Body of pancreas (tissue), 4 donors: ENCODE data around the gene ASTE1.
"Not testable (repeated sequence)": the region's sequence is repeated elsewhere in the genome, so short reads cannot be mapped to it uniquely, and the experiment has no call there.

Source experiments
- POLR2A ChIP-seq, 3 donors: fragments of 450-650 bp; IDR thresholded peaks; one replicate each; pipeline ENCODE4 v1.6.1; 2016; ENCODE audit warnings: antibody characterized with exemption in 3 of 3, mild to moderate bottlenecking in 2 of 3
- TF ChIP-seq, protein P1 (sequence below), 7 experiments: fragments of 450-650 bp in 4 of 7; fragments of 200-600 bp in 3 of 7; sonication (generic) in 3 of 7; IDR thresholded peaks; one replicate each; pipeline ENCODE4 v1.5.1; 2016 to 2019; ENCODE audit warnings: antibody characterized with exemption in 7 of 7

DNA sequence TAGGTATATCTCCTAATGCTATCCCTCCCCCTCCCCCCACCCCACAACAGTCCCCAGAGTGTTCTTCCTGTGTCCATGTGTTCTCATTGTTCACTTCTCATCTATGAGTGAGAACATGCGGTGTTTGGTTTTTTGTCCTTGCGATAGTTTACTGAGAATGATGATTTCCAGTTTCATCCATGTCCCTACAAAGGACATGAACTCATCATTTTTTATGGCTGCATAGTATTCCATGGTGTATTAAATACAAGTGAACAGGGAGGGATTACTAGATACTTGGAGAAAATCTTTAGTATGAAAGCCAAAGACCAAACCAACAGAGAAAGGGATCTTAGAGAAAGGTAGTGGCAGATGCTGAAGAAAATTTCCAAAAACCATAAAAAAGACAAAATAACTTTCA is 54.0 kb downstream of the ASTE1 start:
- TF ChIP-seq, protein P1, sequence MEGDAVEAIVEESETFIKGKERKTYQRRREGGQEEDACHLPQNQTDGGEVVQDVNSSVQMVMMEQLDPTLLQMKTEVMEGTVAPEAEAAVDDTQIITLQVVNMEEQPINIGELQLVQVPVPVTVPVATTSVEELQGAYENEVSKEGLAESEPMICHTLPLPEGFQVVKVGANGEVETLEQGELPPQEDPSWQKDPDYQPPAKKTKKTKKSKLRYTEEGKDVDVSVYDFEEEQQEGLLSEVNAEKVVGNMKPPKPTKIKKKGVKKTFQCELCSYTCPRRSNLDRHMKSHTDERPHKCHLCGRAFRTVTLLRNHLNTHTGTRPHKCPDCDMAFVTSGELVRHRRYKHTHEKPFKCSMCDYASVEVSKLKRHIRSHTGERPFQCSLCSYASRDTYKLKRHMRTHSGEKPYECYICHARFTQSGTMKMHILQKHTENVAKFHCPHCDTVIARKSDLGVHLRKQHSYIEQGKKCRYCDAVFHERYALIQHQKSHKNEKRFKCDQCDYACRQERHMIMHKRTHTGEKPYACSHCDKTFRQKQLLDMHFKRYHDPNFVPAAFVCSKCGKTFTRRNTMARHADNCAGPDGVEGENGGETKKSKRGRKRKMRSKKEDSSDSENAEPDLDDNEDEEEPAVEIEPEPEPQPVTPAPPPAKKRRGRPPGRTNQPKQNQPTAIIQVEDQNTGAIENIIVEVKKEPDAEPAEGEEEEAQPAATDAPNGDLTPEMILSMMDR (IDR thresholded peaks at IDR 0.05): not testable (repeated sequence)
- not testable (repeated sequence) for TF ChIP-seq POLR2A (IDR thresholded peaks at IDR 0.05)
